GM12891 (cell line): ENCODE data around the gene ALKBH2.

Experiments
- POLR2A ChIP-seq: IDR thresholded peaks from 2 replicates; pipeline ENCODE4 v1.6.1; 2011; ENCODE audit warnings: low read depth, low read length, control low read depth
- POU2F2 ChIP-seq: IDR thresholded peaks from 2 replicates; pipeline ENCODE4 v1.6.1; 2011; ENCODE audit warnings: low read depth, mild to moderate bottlenecking, control low read depth, low read length, moderate library complexity

DNA sequence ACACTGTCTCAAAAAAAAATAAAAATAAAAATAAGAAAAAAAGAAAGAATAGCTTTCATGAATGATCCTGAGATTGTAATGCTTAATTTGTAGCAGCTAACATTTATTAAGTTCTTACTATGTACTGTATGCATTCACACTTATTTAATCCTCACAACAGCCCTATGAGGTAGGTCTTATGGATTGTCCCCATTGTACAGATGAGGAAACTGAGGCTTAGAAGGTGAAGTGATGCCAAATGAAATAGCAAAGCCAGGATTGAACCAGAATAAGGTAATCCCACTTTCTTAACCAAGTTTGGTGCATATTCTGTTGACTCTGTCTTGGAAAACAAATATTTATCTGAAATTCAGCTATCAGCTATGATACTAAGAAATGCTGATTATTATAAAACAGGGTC lies 38.8 kb downstream of the ALKBH2 start:
- TF ChIP-seq POLR2A (no peak), POU2F2 (no peak)
